WERI-Rb-1 (cell line): ENCODE results near the gene DYNLT1.
"Not testable (repeated sequence)": the region's sequence is repeated elsewhere in the genome, so short reads cannot be mapped to it uniquely, and the experiment has no call there.

Experiments used
- DNase-seq: peaks from one replicate; pipeline ENCODE4 v3.0.0-alpha.2; 2020
- H3K27ac ChIP-seq: fragments of 250-450 bp; sonication (Bioruptor Pico); 2 replicates; pipeline ENCODE4 v1.5.1; 2020; ENCODE audit warnings: mild to moderate bottlenecking, moderate library complexity
- H3K27me3 ChIP-seq: fragments of 250-450 bp; sonication (Bioruptor Pico); 2 replicates; pipeline ENCODE4 v1.5.1; 2021; ENCODE audit warnings: mild to moderate bottlenecking, low read depth, moderate library complexity; ENCODE audit not compliant: insufficient read depth, severe bottlenecking
- H3K36me3 ChIP-seq: fragments of 250-450 bp; sonication (Bioruptor Pico); 2 replicates; pipeline ENCODE4 v1.5.1; 2020; ENCODE audit warnings: mild to moderate bottlenecking, moderate library complexity
- H3K4me3 ChIP-seq: 2 replicates; pipeline ENCODE4 v1.5.1; 2011; ENCODE audit warnings: low read depth, mild to moderate bottlenecking, control low read depth, low read length
- H3K9me3 ChIP-seq: fragments of 250-450 bp; sonication (Bioruptor Pico); 2 replicates; pipeline ENCODE4 v1.5.1; 2021; ENCODE audit warnings: mild to moderate bottlenecking, moderate library complexity; ENCODE audit not compliant: severe bottlenecking
- CTCF ChIP-seq: IDR thresholded peaks from 2 replicates; pipeline ENCODE4 v1.5.1; 2011; ENCODE audit warnings: low read depth, mild to moderate bottlenecking, control low read depth, inconsistent platforms, low read length

The DYNLT1 gene

GRCh38 chr6:158653577-158654354, 9.2 kb upstream of the DYNLT1 start:
- Histone ChIP-seq H3K27ac (peak overlapping the region; percentile 54), H3K9me3 (peaks cover 3% of the 10 kb centered on the region), H3K4me3 (no peak overlapping the region), H3K27me3 (no peaks in the 10 kb centered on the region), H3K36me3 (no peaks in the 10 kb centered on the region)
- TF ChIP-seq CTCF = no peak
- DNase-seq = no peak

DNA sequence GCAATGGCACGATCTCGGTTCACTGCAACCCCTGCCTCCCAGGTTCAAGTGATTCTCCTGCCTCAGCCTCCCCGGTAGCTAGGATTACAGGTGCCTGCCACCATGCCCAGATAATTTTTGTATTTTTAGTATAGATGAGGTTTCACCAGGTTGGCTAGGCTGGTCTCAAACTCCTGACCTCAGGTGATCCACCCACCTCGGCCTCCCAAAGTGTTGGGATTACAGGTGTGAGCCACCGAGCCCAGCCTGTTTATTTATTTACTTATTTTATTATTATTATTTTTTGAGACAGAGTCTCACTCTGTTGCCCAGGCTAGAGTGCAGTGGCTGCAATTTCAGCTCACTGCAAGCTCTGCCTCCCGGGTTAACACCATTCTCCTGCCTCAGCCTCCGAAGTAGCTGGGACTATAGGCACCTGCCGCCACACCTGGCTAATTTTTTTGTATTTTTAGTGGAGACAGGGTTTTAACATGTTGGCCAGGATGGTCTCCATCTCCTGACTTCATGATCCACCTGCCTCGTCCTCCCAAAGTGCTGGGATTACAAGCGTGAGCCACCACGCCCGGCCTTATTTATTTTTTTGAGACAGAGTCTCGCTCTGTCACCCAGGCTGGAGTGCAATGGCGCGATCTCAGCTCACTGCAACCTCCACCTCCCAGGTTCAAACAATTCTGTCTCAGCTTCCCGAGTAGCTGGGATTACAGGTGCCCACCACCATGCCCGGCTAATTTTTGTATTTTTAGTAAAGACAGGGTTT, 7.6 kb upstream of the DYNLT1 start:
- not testable (repeated sequence) for H3K36me3 ChIP-seq, H3K27me3 ChIP-seq, H3K4me3 ChIP-seq, DNase-seq, H3K9me3 ChIP-seq, H3K27ac ChIP-seq

- DNase-seq = no peak
- no peak within 1 kb of the TSS for H3K27ac ChIP-seq
- H3K27me3 ChIP-seq = no peaks in the 10 kb centered on the region
- no peak for TF ChIP-seq CTCF
- H3K9me3 ChIP-seq = peaks cover 3% of the 10 kb centered on the region
- H3K36me3 ChIP-seq = no peaks in the 10 kb centered on the region
- H3K4me3 ChIP-seq = no peak within 1 kb of the TSS
Measured at GRCh38 chr6:158649289-158650143, 5.0 kb upstream of the DYNLT1 start, which contains the start of gene SYTL3. Gene SYTL3 (plus strand): TSS chr6:158650054. CDS start chr6:158663269, 13,215 bp downstream.

DNA sequence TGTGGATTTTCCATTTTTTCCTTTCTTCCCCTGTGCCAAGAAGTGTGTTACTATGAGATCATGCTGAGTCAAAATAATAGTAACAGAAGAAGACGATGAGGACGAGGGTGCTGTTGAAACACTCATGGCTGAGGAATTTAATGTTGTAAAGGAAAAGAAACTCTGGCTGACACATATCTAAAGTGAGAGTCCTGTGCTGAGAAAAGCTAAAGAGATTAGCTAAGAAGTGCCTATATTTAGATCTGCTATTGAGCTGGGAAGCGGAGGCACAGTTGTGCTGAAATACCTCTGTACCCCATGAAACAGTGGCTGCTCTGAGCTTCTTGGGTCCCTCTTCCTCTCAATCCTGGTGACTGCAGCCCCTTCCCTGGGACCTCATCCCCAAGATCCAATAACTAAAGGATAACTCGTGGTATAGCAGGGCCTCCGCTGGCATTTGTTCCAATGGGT, 4.2 kb upstream of the DYNLT1 start:
- Histone ChIP-seq H3K4me3 (no peak overlapping the region), H3K36me3 (no peaks in the 10 kb centered on the region; the same call in 1 of the 2 replicates), H3K27ac (no peak overlapping the region), H3K9me3 (peaks cover 3% of the 10 kb centered on the region), H3K27me3 (no peaks in the 10 kb centered on the region)
- TF ChIP-seq CTCF = no peak
- no peak for DNase-seq

GRCh38 chr6:158647501-158647900, 3.0 kb upstream of the DYNLT1 start:
- H3K27ac ChIP-seq = no peak overlapping the region
- H3K36me3 ChIP-seq = no peaks in the 10 kb centered on the region; the same call in 1 of the 2 replicates
- DNase-seq = no peak
- TF ChIP-seq CTCF = no peak
- H3K9me3 ChIP-seq = peaks cover 3% of the 10 kb centered on the region
- no peak overlapping the region for H3K4me3 ChIP-seq
- no peaks in the 10 kb centered on the region for H3K27me3 ChIP-seq
